Tongue (tissue), 3 donors: ENCODE measurements around the gene ZNF747. TPM values are rescaled to one million over a fixed set of nuclear protein-coding genes. Genes with fewer than 3 reads are reported as not detected.
A peak's percentile ranks its signal among the peaks of the same experiment; 100 is the strongest.

ENCODE experiments used
- DNase-seq: peaks from one replicate; pipeline ENCODE4 v3.0.0-alpha.2; 2015
- small RNA-seq: library from RNA; depleted of rRNA; stranded (forward); fragments of <200 nt; gene quantifications from one replicate; pipeline ENCODE3, GENCODE V24; 2014; ENCODE audit warnings: low replicate concordance
- total RNA-seq: library from RNA; depleted of rRNA; stranded (reverse); fragments of >200 nt; gene quantifications from one replicate; pipeline ENCODE4 v1.2.3, GENCODE V29; 2014

ZNF747 gene
- total RNA-seq, 1 donor from 2014 or later, result 14.7 TPM

GRCh38 chr16:30515275-30515674 is 19.4 kb downstream of the ZNF747 start:
- DNase-seq, result no peak

- no peak for DNase-seq
Measured at GRCh38 chr16:30511509-30511908, 23.1 kb downstream of the ZNF747 start.

GRCh38 chr16:30510376-30510938 is 24.2 kb downstream of the ZNF747 start:
- no peak for DNase-seq

DNA sequence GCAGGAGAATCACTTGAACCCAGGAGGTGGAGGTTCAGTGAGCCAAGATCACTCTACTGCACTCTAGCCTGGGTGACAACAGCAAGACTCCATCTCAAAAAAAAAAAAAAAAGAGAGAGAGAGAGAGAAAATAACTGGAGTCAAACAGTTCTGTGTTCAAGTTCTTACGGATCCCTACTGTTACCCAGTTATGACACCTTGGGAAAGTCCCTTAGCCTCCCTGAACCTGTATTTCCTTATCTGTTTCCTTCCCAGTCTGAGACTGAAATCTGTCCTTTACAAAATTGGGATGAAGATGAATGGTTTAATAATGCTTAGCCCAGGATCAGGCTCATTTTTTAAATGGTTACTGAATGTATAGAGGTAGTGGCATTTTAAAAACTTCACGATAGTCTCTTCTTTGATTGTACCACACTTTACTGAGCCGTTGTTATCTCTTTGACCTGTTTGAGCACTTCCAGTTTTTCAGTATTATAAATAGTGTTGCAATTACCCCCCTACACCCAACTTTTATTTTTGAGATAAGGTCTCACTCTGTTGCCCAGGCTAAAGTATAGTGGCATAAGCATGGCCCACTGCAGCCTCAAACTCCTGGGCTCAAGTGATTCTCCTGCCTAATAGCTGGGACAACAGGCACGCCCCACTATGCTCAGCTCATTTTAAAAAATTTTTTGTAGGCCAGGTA is 25.4 kb downstream of the ZNF747 start:
- no peak for DNase-seq

- DNase-seq, result no peak
Measured at GRCh38 chr16:30503403-30504296, 31.0 kb downstream of the ZNF747 start.

- no peak for DNase-seq
Measured at GRCh38 chr16:30499284-30499683, 35.4 kb downstream of the ZNF747 start.

DNA sequence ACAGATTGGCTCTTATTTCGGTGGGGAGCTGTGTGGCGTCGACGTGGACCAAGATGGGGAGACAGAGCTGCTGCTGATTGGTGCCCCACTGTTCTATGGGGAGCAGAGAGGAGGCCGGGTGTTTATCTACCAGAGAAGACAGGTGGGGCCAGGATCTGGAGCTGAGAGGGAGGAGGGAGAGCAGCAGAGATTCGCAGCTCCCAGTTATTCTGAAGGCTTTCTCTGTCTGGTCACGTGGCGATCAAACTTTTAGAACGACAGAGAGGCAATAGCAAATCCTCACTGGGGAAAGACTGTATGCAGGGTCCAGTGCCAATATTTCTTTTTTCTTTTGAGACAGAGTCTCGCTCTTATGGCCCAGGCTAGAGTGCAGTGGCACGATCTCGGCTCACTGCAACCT is 39.9 kb downstream of the ZNF747 start:
- DNase-seq, result no peak

GRCh38 chr16:30493941-30494488 is 40.6 kb downstream of the ZNF747 start:
- no peak for DNase-seq

GRCh38 chr16:30491744-30492308 is 42.8 kb downstream of the ZNF747 start:
- DNase-seq, result peak; percentile 17

DNA sequence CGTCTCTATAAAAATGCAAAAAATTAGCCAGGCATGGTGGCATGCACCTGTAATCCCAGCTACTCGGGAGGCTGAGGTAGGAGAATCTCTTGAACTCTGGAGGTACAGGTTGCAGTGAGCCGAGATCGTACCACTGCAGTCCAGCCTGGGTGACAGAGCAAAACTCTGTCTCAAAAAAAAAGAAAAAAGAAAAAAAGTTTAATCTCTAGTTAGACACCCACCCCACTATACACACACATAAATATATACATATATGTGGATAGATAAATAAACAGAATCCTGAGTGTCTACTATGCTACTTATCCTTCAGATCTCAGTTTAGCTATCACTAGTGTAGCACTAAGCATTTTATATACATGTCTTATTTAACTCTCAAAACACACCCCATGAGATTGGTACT is 43.4 kb downstream of the ZNF747 start:
- DNase-seq, result no peak

DNA sequence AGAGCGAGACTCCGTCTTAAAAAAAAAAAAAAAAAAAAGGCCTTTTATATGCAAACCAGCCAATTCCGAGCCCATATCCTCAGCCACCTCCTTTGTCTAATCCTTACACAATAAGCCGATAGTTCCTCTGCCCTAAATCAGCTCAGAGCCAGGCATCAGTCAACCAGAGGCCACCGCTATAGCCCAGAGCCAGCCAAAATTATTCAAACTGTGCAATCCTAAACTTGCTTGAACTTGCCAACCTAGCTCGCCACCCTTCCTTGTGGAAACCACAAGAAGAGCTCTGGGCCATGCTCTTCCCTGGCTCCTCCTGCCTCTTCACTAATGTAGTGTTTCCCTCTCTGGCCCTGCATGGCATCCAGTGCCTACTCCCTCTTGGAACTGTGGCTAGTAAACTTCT is 44.4 kb downstream of the ZNF747 start:
- no peak for DNase-seq

- no peak for DNase-seq
Measured at GRCh38 chr16:30488764-30489605, 45.7 kb downstream of the ZNF747 start.

GRCh38 chr16:30485818-30486436 is 48.7 kb downstream of the ZNF747 start:
- no peak for DNase-seq

- DNase-seq, result no peak
Measured at GRCh38 chr16:30484887-30485286, 49.8 kb downstream of the ZNF747 start.

- no peak for DNase-seq
Measured at GRCh38 chr16:30482366-30482765, 52.3 kb downstream of the ZNF747 start.

GRCh38 chr16:30481381-30481780 is 53.3 kb downstream of the ZNF747 start:
- DNase-seq, result no peak

Small RNA genes within 50 kb of the gene (small RNA-seq; reads per million reads assigned to genes)
- not detected for gene MIR4518
- gene RNU7-61P, result not detected

Other genes with a start within 250 kb of the ZNF747 start
- 29.8 TPM for gene CD2BP2, start 179.6 kb downstream of the ZNF747 start, total RNA-seq
- 40.0 TPM for gene TBC1D10B, start 164.4 kb downstream of the ZNF747 start, total RNA-seq
- gene MYL11, start 160.1 kb downstream of the ZNF747 start, total RNA-seq, result 9,092 TPM
- not detected for gene SEPTIN1, start 152.3 kb downstream of the ZNF747 start, total RNA-seq
- gene ZNF48, start 139.4 kb downstream of the ZNF747 start, total RNA-seq, result 6.4 TPM
- 12.1 TPM for gene ZNF771, start 127.3 kb downstream of the ZNF747 start, total RNA-seq
- gene DCTPP1, start 104.8 kb downstream of the ZNF747 start, total RNA-seq, result 22.8 TPM
- gene SEPHS2, start 89.0 kb downstream of the ZNF747 start, total RNA-seq, result 16.4 TPM
- 3.7 TPM for gene ITGAL, start 62.1 kb downstream of the ZNF747 start, total RNA-seq
- 25.6 TPM for gene ZNF768, start 8.3 kb downstream of the ZNF747 start, total RNA-seq
- 8.0 TPM for gene ZNF764, start 23.5 kb upstream of the ZNF747 start, total RNA-seq
- 4.5 TPM for gene ZNF688, start 36.9 kb upstream of the ZNF747 start, total RNA-seq
- 12.1 TPM for gene ZNF785, start 50.8 kb upstream of the ZNF747 start, total RNA-seq
- gene ZNF689, start 75.5 kb upstream of the ZNF747 start, total RNA-seq, result 4.3 TPM
- 10.4 TPM for gene PRR14, start 116.1 kb upstream of the ZNF747 start, total RNA-seq
- 16.5 TPM for gene FBRS, start 123.6 kb upstream of the ZNF747 start, total RNA-seq
- 35.6 TPM for gene SRCAP, start 164.3 kb upstream of the ZNF747 start, total RNA-seq
- 9.3 TPM for gene PHKG2, start 213.6 kb upstream of the ZNF747 start, total RNA-seq
- gene CFAP119, start 227.2 kb upstream of the ZNF747 start, total RNA-seq, result 2.2 TPM
- gene RNF40, start 227.5 kb upstream of the ZNF747 start, total RNA-seq, result 83.2 TPM